HEK293T (cell line): Measurements from ENCODE around the gene IKZF4.
"Not testable (repeated sequence)": the region's sequence is repeated elsewhere in the genome, so short reads cannot be mapped to it uniquely, and the experiment has no call there.

Experiments
- CTCF ChIA-PET: fragments of 350-600 bp; formaldehyde crosslinking; extraction: SDS; loops from one replicate; lab custom pipeline; 2021; ENCODE audit warnings: antibody characterized with exemption, inconsistent platforms; lab: Yijun Ruan, JAX
- POLR2A ChIA-PET: fragments of 350-600 bp; formaldehyde crosslinking; extraction: SDS; loops from one replicate; lab custom pipeline; 2020; ENCODE audit warnings: antibody characterized with exemption, inconsistent platforms; lab: Yijun Ruan, JAX
- DNase-seq: peaks from one replicate; pipeline ENCODE4 v3.0.0; 2012; ENCODE audit warnings: mixed read lengths; ENCODE audit errors: extremely low spot score
- ARNT ChIP-seq: fragments of 450-650 bp; IDR thresholded peaks from 2 replicates; pipeline ENCODE4 v1.6.1; 2017; ENCODE audit warnings: mild to moderate bottlenecking
- BHLHE40 ChIP-seq: fragments of 450-650 bp; IDR thresholded peaks from 2 replicates; pipeline ENCODE4 v1.6.1; 2016; ENCODE audit warnings: mild to moderate bottlenecking, moderate library complexity, borderline replicate concordance
- CTBP1 ChIP-seq: fragments of 450-650 bp; IDR thresholded peaks from 2 replicates; pipeline ENCODE4 v1.6.1; 2016; ENCODE audit warnings: borderline replicate concordance
- ELF4 ChIP-seq: fragments of 450-650 bp; IDR thresholded peaks from 2 replicates; pipeline ENCODE4 v1.6.1; 2017; ENCODE audit warnings: antibody characterized with exemption
- FOXA1 ChIP-seq: fragments of 450-650 bp; IDR thresholded peaks from 2 replicates; pipeline ENCODE4 v1.6.1; 2016; ENCODE audit warnings: mild to moderate bottlenecking
- FOXK2 ChIP-seq: fragments of 450-650 bp; IDR thresholded peaks from 2 replicates; pipeline ENCODE4 v1.6.1; 2016; ENCODE audit warnings: mild to moderate bottlenecking
- FOXM1 ChIP-seq: fragments of 450-650 bp; IDR thresholded peaks from 2 replicates; pipeline ENCODE4 v1.6.1; 2017; ENCODE audit warnings: mild to moderate bottlenecking, borderline replicate concordance
- HDGF ChIP-seq: fragments of 450-650 bp; IDR thresholded peaks from 2 replicates; pipeline ENCODE4 v1.6.1; 2017; ENCODE audit warnings: antibody characterized with exemption, borderline replicate concordance
- L3MBTL2 ChIP-seq: fragments of 450-650 bp; conservative IDR thresholded peaks from 2 replicates; pipeline ENCODE4 v1.6.1; 2016; ENCODE audit warnings: mild to moderate bottlenecking
- LEF1 ChIP-seq: fragments of 450-650 bp; IDR thresholded peaks from 2 replicates; pipeline ENCODE4 v1.6.1; 2017; ENCODE audit warnings: mild to moderate bottlenecking, borderline replicate concordance
- NFRKB ChIP-seq: fragments of 450-650 bp; IDR thresholded peaks from 2 replicates; pipeline ENCODE4 v1.6.1; 2016; ENCODE audit warnings: mild to moderate bottlenecking, moderate library complexity
- SP1 ChIP-seq: fragments of 450-650 bp; IDR thresholded peaks from 2 replicates; pipeline ENCODE4 v1.6.1; 2017
- SUZ12 ChIP-seq: fragments of 450-650 bp; IDR thresholded peaks from 2 replicates; pipeline ENCODE4 v1.6.1; 2016; ENCODE audit warnings: mild to moderate bottlenecking
- TARDBP ChIP-seq: fragments of 450-650 bp; IDR thresholded peaks from 2 replicates; pipeline ENCODE4 v1.6.1; 2016
- ZNF384 ChIP-seq: fragments of 450-650 bp; IDR thresholded peaks from 2 replicates; pipeline ENCODE4 v1.6.1; 2016
- TF ChIP-seq, protein P1 (sequence below): fragments of 450-650 bp; IDR thresholded peaks from 2 replicates; pipeline ENCODE4 v1.6.1; 2016

IKZF4 gene

DNA sequence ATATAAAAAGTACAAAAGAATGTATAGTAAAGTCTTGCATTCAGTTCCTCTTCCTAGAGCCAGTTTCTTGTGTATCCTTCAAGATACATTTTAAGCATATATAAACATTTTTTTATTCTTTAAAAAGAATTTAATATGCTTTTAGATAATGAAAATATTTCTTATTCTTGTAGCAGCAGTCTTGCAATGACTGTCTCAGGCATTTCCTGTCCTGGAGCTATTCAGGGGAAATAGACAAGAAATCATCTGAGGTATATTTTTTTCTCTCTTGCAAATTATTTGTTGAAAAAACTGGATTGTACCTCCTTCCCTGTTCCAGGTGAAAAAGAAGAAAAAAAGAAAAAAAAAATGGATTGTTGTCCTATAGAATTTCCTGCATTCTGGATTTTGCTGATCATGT lies 42.2 kb downstream of the IKZF4 start:
- no peak for TF ChIP-seq NFRKB
- TF ChIP-seq, protein P1, sequence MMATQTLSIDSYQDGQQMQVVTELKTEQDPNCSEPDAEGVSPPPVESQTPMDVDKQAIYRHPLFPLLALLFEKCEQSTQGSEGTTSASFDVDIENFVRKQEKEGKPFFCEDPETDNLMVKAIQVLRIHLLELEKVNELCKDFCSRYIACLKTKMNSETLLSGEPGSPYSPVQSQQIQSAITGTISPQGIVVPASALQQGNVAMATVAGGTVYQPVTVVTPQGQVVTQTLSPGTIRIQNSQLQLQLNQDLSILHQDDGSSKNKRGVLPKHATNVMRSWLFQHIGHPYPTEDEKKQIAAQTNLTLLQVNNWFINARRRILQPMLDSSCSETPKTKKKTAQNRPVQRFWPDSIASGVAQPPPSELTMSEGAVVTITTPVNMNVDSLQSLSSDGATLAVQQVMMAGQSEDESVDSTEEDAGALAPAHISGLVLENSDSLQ = no peak
- no peak for TF ChIP-seq FOXK2
- no peak for TF ChIP-seq HDGF
- no peak for TF ChIP-seq FOXM1
- TF ChIP-seq ARNT = no peak
- TF ChIP-seq L3MBTL2 = no peak
- TF ChIP-seq CTBP1 = no peak
- TF ChIP-seq FOXA1 = no peak
- no peak for TF ChIP-seq BHLHE40
- no peak for TF ChIP-seq TARDBP
- TF ChIP-seq ELF4 = no peak
- TF ChIP-seq SUZ12 = no peak
- no peak for DNase-seq
- ChIA-PET CTCF (interaction anchor here (0.7 kb wide), 1 partner anchor 12 kb away, joined by 4 read pairs; no protein-coding TSS in a partner anchor), POLR2A (no interaction called here)

DNA sequence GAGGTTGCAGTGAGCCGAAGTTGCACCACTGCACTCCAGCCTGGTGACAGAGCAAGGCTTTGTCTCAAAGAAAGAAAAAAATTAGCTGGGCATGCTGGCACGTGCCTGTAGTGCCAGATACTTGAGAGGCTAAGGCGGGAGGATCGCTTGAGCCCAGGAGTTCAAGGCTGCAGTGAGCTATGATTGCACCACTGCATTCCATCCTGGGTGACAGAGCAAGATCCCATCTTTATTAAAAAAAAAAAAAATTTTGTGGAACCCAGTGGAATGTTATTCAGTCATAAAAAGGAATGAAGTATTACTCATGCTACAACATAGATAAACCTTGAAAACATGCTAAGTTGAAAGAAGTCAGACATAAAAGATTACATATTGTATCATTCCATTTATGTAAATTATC lies 50.8 kb downstream of the IKZF4 start:
- ChIA-PET CTCF (interaction anchor here (0.5 kb wide), 1 partner anchor 13 kb away, joined by 4 read pairs; no protein-coding TSS in a partner anchor), POLR2A (no interaction called here)
- no peak for DNase-seq
- TF ChIP-seq HDGF (no peak), TARDBP (no peak), FOXK2 (no peak), SP1 (no peak), FOXM1 (no peak), CTBP1 (no peak), SUZ12 (no peak), ARNT (no peak), L3MBTL2 (no peak), ELF4 (no peak), FOXA1 (no peak), LEF1 (no peak), NFRKB (no peak), ZNF384 (no peak), BHLHE40 (no peak)
- TF ChIP-seq, protein P1 = no peak

DNA sequence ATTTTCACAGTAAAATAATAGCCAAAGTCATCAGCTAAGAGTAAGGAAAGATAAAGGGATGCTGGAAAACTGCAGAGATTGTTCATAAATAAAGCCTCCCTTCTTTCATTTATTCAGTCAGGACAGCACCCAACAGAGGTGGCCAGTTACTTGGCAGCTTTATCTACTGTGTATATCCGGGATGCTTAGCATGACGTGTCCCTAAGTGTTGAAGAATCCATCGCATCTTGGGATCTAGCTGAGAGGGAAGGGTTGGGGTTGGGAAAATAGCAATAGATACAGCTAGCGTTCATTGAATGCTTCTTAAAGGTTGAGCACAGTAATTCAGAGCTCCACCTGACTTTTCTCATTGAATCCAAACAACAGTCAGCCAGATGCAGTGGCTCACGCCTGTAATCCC lies 53.6 kb downstream of the IKZF4 start:
- ChIA-PET CTCF (interaction anchor here (0.6 to 0.9 kb wide), 2 partner anchors 11 kb away, joined by 3 to 4 read pairs; no protein-coding TSS in a partner anchor), POLR2A (interaction anchor here (2.5 kb wide), 1 partner anchor 30 kb away, joined by 13 read pairs; the partner anchor contains the start of gene PA2G4)
- TF ChIP-seq LEF1 (no peak), BHLHE40 (no peak), HDGF (no peak), SUZ12 (no peak), ELF4 (no peak), FOXA1 (no peak), ARNT (no peak), FOXM1 (no peak), FOXK2 (no peak), L3MBTL2 (no peak), ZNF384 (no peak), SP1 (no peak), CTBP1 (no peak), NFRKB (no peak), TARDBP (no peak)
- TF ChIP-seq, protein P1 = no peak
- no peak for DNase-seq

DNA sequence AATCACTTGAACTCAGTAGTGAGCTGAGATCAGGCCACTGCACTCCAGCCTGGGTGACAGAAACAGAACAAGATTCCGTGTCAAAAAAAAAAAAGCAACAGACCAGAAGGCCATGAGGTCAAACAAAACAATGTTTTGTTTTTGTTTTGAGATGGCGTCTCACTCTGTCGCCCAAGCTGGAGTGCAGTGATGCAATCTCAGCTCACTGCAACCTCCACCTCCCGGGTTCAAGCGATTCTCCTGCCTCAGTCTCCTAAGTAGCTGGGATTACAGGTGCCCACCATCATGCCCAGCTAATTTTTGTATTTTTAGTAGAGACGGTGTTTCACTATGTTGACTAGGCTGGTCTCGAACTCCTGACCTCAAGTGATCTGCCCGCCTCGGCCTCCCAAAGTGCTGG lies 57.1 kb downstream of the IKZF4 start:
- POLR2A ChIA-PET = interaction anchor here (0.9 to 7.3 kb wide), 4 partner anchors 25 to 143 kb away, joined by 3 to 65 read pairs (median 3); partner anchors contain the start of genes PA2G4, RNF41 and ZC3H10

DNA sequence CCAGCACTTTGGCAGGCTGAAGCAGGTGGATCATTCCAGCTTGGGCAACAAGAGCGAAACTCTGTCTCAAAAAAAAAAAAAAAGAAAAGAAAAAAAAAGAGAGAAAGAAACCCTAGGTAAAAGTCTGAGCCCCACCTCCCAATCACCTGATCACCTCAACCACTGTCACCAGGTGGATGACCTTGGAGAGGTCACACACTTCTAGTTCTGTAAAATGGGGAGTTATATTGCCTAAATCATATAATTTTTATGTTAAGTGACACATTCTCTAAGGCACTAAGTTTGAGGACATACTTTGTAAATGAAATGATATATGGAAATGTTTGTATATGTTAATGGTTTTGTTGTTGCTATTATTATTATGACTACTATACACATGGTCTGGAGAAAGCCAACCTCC lies 57.6 kb downstream of the IKZF4 start:
- no peak for DNase-seq
- no peak for TF ChIP-seq FOXA1
- no peak for TF ChIP-seq L3MBTL2
- TF ChIP-seq, protein P1 = no peak
- TF ChIP-seq SP1 = no peak
- no peak for TF ChIP-seq NFRKB
- no peak for TF ChIP-seq TARDBP
- TF ChIP-seq SUZ12 = no peak
- no peak for TF ChIP-seq BHLHE40
- TF ChIP-seq HDGF = no peak
- TF ChIP-seq ARNT = no peak
- no peak for TF ChIP-seq ZNF384
- TF ChIP-seq ELF4 = no peak
- no peak for TF ChIP-seq FOXK2
- no peak for TF ChIP-seq LEF1
- POLR2A ChIA-PET = interaction anchor here (1.2 to 7.3 kb wide), 7 partner anchors 11 to 144 kb away, joined by 3 to 65 read pairs (median 6); partner anchors contain the start of genes PA2G4, RNF41 and ZC3H10
- CTCF ChIA-PET = interaction anchor here (0.7 kb wide), 1 partner anchor 1151 kb away, joined by 3 read pairs; the partner anchor contains the start of gene SHMT2

More for the DNA sequence above, 57.1 kb downstream of the IKZF4 start:
- DNase-seq = not testable (repeated sequence)
- CTCF ChIA-PET = interaction anchor here (0.7 kb wide), 1 partner anchor 1151 kb away, joined by 3 read pairs; the partner anchor contains the start of gene SHMT2
